ENCODE data around the gene HERC3.
A peak's percentile ranks its signal among the peaks of the same experiment; 100 is the strongest.

HERC3 gene

DNA sequence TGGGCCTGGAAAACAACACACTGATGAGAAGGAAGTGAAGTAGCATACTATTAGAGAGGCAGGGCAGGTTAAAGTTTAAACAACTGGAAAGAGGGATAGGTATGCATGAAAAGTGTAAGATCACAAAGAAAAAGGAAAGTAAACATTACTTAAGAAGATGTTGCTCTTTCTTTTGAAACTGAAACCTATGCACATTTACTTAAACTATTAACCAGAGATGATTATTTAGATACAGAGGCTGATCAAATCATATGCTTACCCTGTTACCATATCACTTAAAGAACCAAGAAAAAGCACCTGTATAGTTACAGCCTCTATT lies 67.6 kb downstream of the HERC3 start:
- DNase-seq (ENCODE audit: low read depth in 2 of 2) = no peak

DNA sequence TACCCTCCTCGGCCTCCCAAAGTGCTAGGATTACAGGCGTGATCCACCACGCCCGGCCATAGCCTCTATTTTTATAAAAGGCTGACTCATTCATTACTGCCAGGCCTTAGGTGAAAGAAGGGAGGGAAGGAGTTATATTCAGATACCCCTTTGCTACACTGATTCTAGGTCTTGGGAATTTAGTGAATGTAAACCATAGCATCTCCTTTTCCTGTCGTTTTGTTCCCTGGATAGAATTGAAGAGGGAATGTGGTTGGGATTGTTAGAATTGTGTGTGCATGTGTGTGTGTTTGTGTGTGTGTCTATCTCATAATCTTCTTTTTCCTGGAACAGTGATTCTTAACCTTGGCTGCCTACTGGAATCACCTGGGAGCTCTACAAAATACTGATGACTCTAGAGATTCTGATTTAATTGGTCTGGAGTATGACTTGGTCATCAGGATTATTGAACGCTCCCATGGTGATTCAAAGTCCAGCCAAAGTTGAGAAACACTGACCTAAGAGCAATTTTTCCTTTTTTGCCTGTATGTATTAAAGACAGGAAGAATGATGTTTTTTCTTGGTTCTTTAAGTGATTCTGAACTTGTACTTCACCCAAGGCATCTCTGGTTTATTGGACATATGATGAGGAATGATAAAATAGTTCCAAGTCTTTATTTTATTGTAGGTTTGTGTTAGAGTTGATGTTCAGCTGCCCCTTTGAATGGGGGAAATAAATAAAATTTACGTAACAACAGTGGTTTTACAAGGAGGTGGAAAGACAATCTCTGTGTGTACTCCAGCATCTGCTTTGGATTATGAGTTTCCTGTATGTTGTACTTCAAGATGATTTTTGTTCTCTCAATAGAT lies 68.4 kb downstream of the HERC3 start:
- no peak for DNase-seq (ENCODE audit: low read depth in 2 of 2)

GRCh38 chr4:88661739-88662138 lies 69.5 kb downstream of the HERC3 start:
- DNase-seq (ENCODE audit: low read depth in 2 of 2) = no peak

GRCh38 chr4:88672987-88673386 lies 80.7 kb downstream of the HERC3 start:
- peak in 1 of 2 donors; percentile 7 for DNase-seq (ENCODE audit: low read depth in 2 of 2)

GRCh38 chr4:88673886-88674285 lies 81.6 kb downstream of the HERC3 start:
- DNase-seq (ENCODE audit: low read depth in 2 of 2) = no peak

DNA sequence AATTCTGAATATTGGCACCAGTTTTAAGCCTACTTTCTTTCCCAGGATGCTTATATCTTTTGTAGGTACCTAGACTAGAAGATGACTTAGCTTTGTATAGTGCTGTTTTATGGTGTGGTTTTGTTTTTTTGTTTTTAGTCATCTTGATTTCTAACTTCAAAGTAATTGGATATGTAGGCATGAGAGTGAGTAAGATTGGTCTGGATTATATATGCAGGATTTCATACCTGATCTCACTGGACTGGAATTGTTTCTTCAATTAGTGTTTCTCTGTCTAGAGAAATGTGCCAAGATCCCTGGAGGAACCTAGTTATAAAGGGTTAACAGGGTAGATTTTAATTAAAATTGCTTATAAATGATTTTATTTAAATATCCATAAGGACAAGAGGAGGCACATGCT lies 82.3 kb downstream of the HERC3 start:
- no peak for DNase-seq (ENCODE audit: low read depth in 2 of 2)

GRCh38 chr4:88674979-88675378 lies 82.7 kb downstream of the HERC3 start:
- DNase-seq (ENCODE audit: low read depth in 2 of 2) = no peak

DNA sequence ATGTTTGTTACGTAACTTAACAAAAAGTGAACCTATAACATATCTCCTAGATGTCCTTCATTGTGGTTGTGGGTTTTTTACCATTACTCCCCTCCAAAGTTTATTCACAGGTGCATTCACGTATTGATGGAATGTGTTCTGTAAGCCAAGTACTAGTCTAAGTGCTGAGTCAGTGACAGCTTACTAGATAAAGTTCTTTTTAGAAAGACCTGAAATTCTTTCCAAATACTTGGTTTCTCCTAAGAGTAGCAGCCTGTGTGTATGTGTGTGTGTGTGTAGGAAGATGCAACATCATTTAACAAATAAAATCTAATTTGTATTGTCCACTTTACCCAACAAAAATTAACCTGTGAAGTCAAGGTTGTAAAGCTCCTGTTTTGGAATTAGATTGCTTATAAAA lies 83.3 kb downstream of the HERC3 start:
- no peak for DNase-seq (ENCODE audit: low read depth in 2 of 2)

- DNase-seq (ENCODE audit: low read depth in 2 of 2) = no peak
These were observed 88.9 kb downstream of the HERC3 start for GRCh38 chr4:88681209-88681608.

DNA sequence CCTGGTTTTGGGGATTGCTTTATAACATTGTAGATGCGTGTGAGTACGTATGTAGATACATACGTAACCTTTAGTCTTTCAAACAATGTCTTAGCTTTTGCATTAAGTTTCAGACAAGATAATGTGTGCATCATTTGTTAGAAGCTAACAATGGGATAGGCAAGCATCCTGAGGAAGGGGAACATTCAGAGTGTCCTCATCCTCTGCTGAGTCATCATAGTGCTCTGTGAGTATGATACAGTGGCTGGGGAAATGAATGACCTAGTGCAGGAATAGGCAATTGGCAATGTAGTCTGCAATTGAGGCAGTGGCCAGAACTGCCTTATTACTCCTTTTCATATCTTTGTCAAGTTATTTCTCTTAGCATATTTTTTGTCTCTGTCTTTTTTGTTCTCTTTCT lies 98.1 kb downstream of the HERC3 start:
- DNase-seq (ENCODE audit: low read depth in 2 of 2) = no peak

DNA sequence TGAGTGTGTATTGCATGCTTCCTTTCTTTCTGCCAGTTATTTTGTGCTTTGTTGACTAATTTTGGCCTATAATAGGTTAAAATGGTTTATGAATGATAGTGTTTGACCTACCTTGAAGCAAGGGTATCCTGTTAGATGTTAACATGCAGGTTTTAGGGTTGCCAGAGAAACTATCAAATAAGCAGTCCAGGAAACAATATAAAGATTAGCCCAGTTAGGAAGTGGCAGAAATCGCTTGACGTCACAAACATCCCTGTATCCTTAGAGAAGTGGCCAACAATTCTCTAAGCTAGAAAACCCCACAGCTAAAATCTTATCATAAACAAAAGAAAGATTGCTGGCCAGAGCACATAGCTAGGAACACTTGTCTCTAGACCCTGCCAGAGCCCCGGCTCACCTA lies 101.5 kb downstream of the HERC3 start:
- no peak for DNase-seq (ENCODE audit: low read depth in 2 of 2)

DNA sequence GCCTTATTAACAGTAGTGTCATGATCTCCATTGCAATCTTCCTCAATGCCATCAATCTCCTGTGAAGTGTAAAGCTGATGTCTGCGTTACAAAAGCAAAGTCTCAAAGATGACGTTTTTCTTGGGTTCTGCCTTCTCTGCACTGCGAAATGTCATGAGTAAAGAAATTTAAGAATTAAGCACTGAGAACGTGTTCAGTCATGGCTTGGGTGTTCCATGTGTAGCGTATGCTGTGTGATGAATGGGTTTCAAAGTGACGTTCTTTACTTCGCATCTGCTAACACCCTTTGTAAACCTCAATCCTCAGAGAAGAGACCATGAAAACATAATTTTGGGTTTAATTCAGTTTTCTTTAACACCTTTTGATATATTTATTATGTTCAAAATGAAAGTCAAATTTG lies 104.3 kb downstream of the HERC3 start:
- DNase-seq (ENCODE audit: low read depth in 2 of 2) = no peak

GRCh38 chr4:88697141-88697540 lies 104.9 kb downstream of the HERC3 start:
- DNase-seq (ENCODE audit: low read depth in 2 of 2) = no peak

- DNase-seq (ENCODE audit: low read depth in 2 of 2) = peak; percentile 29 to 40
These were observed 105.5 kb downstream of the HERC3 start, which contains the start of gene NAP1L5 for GRCh38 chr4:88697588-88698329. NAP1L5 (minus strand) TSS chr4:88697829; CDS start chr4:88697754, 75 bp downstream.

DNA sequence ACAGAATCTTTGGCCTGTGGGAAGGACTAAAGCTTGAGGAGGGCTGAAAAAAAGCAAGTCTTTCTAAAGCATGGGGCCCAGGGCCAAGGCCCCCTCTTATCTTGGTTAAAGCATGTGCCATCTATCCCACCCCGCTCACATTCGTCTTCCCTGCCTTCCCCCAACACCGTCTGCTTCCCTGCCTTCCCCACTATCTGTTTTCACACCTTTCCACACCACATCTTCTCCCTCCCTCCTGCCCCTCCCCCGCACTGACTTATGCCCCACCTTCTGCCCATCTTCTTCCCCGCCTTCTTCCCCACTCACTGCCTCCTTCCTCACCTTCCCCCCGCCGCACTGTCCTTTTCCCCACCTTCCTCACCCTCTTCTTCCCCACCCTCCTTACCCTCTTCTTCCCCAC lies 106.2 kb downstream of the HERC3 start:
- no peak for DNase-seq (ENCODE audit: low read depth in 2 of 2)

- DNase-seq (ENCODE audit: low read depth in 2 of 2) = no peak
These were observed 110.5 kb downstream of the HERC3 start for GRCh38 chr4:88702782-88703181.

DNA sequence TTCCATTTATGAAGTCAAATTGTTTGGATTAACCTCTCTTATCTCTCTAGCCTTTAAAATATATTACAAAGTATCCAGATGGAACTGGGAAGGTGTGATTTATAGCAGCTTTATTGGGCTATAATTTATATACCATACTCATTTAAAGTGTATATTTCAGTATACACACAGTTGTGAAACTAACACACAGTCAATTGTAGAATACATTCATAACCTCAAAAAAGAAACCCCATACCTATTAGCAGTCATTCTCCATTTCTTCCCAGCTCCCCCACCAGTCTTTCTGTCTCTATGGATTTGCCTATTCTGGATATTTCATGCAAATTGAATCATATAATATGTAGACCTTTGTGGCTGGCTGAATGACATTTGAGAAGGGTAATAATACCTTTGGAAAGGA lies 112.9 kb downstream of the HERC3 start:
- DNase-seq (ENCODE audit: low read depth in 2 of 2) = no peak

- no peak for DNase-seq (ENCODE audit: low read depth in 2 of 2)
These were observed 113.7 kb downstream of the HERC3 start for GRCh38 chr4:88705805-88706492.

- no peak for DNase-seq (ENCODE audit: low read depth in 2 of 2)
These were observed 114.3 kb downstream of the HERC3 start for GRCh38 chr4:88706574-88706973.

GRCh38 chr4:88709989-88710388 lies 117.7 kb downstream of the HERC3 start:
- DNase-seq (ENCODE audit: low read depth in 2 of 2) = no peak

GRCh38 chr4:88713782-88714181 lies 121.5 kb downstream of the HERC3 start:
- no peak for DNase-seq (ENCODE audit: low read depth in 2 of 2)

- DNase-seq (ENCODE audit: low read depth in 2 of 2) = no peak
These were observed 125.8 kb downstream of the HERC3 start for GRCh38 chr4:88718098-88718497.

DNA sequence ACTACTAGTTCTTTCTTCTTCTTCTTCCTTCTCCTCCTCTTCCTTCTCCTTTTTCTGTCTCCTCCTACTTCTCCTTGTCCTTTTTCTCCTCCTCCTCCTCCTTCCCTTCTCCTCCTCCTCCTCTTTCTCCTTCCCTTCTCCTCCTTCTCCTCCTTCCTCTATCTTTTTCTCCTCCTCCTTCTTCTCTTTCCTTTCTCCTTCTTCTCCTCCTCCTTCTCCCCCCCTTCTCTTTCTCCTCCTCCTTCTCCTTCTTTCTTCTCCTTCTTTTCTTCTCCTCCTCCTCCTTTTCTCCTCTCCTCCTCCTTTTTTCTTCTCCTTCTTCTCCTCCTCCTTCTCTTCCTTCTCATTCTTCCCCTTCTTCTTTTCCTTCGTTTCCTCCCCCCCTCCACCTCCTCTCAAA lies 127.1 kb downstream of the HERC3 start:
- no peak for DNase-seq (ENCODE audit: low read depth in 2 of 2)

Measured in activated CD4-positive, alpha-beta T cell treated with anti-CD3 and anti-CD28 coated beads for 24 hours (primary cell).